ENCODE measurements around the gene TXNDC9.
"Not testable (repeated sequence)": the region's sequence is repeated elsewhere in the genome, so short reads cannot be mapped to it uniquely, and the experiment has no call there.

Gene TXNDC9

GRCh38 chr2:99317873-99318200, 18.3 kb downstream of the TXNDC9 start:
- DNase-seq: not testable (repeated sequence)

- no peak for DNase-seq
These were observed 18.8 kb downstream of the TXNDC9 start for GRCh38 chr2:99317161-99317872.

- not testable (repeated sequence) for DNase-seq
These were observed 35.0 kb downstream of the TXNDC9 start, which contains the start of gene LYG1 for GRCh38 chr2:99301097-99301496. Gene LYG1 (minus strand): TSS chr2:99301197. CDS start chr2:99295670, 5,527 bp downstream.

- no peak for DNase-seq
These were observed 36.6 kb downstream of the TXNDC9 start for GRCh38 chr2:99299580-99299979.

GRCh38 chr2:99297994-99298393, 38.1 kb downstream of the TXNDC9 start:
- no peak for DNase-seq

- DNase-seq: no peak
These were observed 50.6 kb downstream of the TXNDC9 start for GRCh38 chr2:99285526-99285925.

GRCh38 chr2:99279969-99280695, 56.0 kb downstream of the TXNDC9 start:
- no peak for DNase-seq

- DNase-seq: no peak
These were observed 57.3 kb downstream of the TXNDC9 start for GRCh38 chr2:99278793-99279291.

GRCh38 chr2:99278195-99278765, 57.9 kb downstream of the TXNDC9 start:
- not testable (repeated sequence) for DNase-seq

- no peak for DNase-seq
These were observed 60.3 kb downstream of the TXNDC9 start for GRCh38 chr2:99275882-99276281.

Measured in NCI-H510A (cell line).